Endothelial cell of hepatic sinusoid (primary cell): ENCODE data around the gene GRIK1.

Experiments
- in situ Hi-C: cut with HindIII; loops from 2 replicates; pipeline ENCODE4 v1.10.0; 2017; ENCODE audit warnings: low sequenced_read_pairs

Gene GRIK1

GRCh38 chr21:29678626-29679025 lies 261.2 kb downstream of the GRIK1 start:
- in situ Hi-C loops = no loop called here

DNA sequence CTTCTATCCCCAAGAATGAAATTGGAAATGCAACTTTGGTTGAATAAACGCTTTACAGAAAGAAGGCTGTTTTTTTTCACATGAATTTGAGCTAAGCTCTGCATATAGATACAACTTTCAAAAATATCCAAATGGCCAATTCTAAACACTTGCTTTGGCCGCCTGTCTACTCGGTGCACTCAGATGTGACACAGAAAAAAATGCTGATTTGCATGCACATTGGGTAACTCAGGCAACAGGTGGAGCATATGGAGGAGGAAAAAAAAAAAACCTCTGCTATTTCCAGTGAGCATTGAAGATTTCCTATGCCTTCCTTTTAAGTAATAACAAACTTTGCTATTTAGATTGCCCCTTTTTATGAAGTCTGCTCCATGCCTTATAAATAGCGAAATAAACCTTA lies 262.5 kb downstream of the GRIK1 start:
- in situ Hi-C loops = no loop called here

DNA sequence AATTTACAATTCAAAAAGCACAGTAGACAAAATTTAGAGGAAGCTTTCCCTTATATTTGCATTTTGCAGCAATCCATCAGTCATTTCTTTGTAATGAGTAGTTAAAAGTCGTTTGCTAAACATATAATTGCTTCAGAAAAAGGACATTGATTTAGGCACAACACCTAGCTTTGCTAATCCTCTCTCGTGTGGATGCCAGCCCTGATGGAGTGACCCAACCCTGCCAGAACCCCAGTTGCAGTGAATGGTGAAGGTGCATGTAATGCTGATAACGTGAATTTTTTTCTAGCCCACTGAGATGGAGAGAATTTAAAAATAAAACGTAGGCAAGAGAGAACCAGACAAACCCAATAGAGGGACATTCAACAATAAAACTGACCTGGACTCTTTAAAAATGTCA lies 263.4 kb downstream of the GRIK1 start:
- in situ Hi-C loops = no loop called here

DNA sequence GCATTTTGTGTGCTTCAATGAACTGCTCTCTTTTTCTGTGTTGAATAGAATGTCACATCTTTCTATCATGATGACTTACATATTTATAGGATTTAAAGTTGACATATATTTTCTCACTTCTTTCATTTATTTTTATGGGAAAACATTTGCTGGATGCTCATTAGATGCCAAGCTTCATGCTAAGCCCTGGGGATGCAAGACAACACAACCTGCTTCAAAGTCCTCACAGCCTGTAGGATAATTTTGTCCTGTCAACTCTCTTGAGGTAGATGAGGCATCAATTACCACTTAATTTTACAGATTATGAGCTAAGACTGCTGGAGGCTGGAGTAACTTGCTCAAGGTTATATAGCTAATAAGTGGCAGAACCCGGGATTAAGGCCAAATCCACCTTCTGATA lies 264.3 kb downstream of the GRIK1 start:
- in situ Hi-C loops = no loop called here

DNA sequence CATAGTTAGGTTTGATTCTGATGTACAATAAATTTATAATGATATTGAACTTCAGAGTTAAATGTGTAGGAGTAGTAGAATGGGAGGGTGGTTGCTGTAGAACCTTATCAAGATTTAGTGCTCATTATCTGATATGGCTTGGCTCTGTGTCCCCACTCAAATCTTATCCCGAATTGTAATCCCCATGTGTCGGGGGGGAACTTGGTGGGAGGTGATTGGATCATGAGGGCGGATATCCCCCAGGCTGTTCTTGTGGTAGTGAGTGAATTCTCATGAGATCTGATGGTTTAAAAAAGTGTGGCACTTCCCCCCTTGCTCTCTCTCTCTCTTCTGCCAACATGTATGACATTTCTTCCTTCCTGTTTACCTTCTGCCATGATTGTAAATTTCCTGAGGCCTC lies 265.5 kb downstream of the GRIK1 start:
- in situ Hi-C loops = no loop called here

DNA sequence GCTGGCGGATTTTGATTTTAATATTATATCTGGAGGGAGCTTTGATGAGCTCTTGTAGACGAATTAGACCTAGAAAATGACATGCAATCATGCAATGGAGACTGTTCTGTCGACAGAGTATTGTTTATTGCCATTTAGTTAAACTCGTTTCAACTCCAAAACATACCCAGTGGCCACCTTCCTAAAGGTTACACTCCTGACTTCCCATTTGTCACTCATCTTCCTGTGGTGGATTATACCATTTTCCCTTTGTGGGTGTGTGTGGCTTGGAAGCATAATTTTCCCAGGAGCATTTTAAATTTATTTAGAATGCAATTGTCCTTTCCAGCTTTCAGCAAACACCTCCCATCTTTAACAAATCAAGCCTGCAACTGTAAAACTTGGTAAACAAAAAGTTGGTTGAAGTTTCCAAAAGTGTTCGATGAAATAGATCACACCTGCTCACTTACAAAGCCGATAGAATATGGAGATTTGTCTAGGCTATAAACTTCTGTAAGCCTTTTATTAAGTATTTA lies 266.6 kb downstream of the GRIK1 start:
- in situ Hi-C loops = no loop called here

DNA sequence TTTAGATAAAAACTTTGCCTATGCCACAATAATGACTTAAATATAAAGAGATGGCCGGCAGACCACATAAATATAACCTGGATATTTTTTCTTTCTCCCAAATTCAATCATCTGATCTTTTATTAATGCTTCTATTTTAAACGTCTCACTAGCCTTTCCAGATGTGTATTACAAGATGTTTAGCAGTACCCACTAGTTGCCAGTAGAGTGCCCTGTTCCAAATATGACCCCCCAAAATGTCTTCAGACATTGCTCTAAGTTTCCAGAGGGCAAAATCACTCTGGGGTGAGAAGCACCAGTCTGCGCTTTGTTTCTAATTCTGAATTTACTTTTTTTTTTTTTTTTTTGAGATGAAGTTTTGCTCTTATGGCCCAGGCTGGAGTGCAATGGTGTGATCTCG lies 268.1 kb downstream of the GRIK1 start:
- in situ Hi-C loops = no loop called here

GRCh38 chr21:29670228-29670627 lies 269.6 kb downstream of the GRIK1 start:
- in situ Hi-C loops = no loop called here

GRCh38 chr21:29669416-29669815 lies 270.4 kb downstream of the GRIK1 start:
- in situ Hi-C loops = no loop called here

DNA sequence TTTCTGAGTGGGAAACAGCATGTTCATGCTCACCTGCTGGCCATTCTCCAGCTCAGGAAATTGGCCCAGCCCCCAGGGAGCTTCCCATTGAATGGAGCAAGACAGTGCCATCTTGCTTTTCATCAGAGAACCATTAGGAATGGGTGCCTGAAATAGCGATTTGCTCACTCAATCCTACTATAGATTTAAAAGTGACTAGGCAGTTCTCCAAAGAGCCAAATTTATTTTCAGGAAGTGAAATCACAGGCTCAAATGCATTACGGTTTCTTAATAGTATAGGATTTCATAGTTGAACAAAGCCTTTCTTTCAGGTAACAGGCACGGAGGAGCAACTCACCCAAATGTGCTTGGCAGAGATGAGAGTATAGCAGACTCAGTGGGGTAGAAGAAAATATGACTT lies 272.1 kb downstream of the GRIK1 start:
- in situ Hi-C loops = no loop called here

DNA sequence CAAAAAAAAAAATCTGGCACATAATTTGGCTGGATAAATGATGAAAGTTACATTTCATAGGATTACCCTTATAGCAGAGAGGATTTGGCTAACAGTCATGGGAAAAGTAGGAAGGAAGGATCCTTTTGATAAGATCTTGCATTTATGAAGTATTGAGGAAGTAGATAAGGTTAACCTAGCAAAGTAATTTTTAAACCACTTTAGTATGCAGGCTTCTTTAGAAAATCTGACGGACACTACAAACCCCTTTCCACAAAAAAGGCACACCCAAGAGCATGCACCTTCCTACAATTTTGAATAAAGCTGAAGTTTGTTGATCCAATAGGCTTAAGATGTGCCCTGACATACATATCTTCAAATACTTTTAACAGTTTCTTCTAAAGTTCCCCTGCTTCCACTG lies 275.2 kb downstream of the GRIK1 start:
- in situ Hi-C loops = no loop called here

GRCh38 chr21:29661672-29662442 lies 277.9 kb downstream of the GRIK1 start:
- in situ Hi-C loops = no loop called here

- in situ Hi-C loops = no loop called here
These were observed 279.6 kb downstream of the GRIK1 start for GRCh38 chr21:29660047-29660720.

- in situ Hi-C loops = no loop called here
These were observed 280.9 kb downstream of the GRIK1 start for GRCh38 chr21:29658934-29659203.

- in situ Hi-C loops = no loop called here
These were observed 281.4 kb downstream of the GRIK1 start for GRCh38 chr21:29658177-29658933.

DNA sequence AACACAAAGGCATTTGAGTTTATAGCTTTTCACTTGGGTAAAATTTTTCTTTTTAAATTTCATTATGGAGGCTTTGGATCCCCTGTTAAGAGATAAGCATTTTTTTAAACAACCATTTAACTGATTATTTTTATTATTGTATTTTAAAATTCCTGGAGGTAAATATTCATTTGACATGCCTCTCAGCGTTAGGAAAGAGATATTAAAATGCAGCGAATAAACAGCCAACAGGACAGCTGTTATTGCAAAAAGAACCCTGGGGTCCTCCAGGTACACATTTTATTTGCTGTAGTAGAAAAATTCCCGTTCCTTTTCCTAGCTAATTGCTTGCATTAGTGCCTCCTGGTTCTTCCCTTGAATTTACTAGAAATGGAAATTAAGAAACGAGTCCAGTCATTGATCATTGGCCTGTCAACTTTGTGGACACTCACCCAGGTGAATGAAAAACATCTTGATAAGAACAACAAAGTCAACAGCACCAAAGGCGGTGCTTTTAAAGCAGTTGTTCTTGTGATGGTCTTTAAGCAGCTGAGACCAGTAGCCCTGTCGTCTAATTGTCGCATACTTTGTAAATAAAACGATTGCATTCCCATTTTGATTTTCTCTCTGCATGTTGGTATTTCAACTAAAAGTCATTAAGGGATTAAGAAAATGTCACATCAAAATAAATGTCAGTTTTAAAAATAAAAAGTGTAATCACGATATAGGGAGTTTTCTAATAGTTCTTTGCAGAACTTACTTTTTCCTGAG lies 282.4 kb downstream of the GRIK1 start:
- in situ Hi-C loops = no loop called here

DNA sequence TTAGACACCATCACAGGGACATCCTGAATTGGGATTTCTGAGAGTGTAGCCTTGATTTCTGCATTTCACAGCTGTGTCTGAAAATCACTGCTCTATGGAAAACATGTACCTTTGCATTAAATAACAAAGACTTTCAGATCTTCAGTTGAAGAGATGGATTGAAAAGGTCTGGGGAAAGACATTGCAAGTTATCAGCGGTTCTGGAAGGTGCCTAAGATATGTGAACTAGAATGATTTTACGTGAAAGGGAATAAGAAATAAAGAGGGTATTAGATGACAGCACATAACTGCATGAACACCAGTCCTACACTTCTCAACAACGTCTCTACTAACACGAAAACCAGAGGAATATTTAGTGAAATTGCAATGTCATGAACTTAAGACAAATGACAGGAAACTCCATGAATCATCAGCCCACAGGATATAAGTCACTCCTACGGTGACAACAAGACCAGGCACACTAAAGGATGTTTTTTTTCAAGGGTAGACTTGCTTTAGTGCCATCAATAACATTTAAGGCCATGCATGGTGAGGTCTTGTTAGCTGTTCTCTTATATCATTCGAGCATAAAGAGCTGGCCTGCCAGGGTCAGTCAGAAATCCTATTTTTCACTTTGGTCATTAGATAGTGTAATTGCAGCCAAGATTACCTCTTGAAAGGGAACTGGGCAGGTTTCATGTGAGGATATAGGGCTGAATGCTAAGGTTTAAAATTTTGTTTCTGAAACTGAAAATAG lies 283.1 kb downstream of the GRIK1 start:
- in situ Hi-C loops = no loop called here

DNA sequence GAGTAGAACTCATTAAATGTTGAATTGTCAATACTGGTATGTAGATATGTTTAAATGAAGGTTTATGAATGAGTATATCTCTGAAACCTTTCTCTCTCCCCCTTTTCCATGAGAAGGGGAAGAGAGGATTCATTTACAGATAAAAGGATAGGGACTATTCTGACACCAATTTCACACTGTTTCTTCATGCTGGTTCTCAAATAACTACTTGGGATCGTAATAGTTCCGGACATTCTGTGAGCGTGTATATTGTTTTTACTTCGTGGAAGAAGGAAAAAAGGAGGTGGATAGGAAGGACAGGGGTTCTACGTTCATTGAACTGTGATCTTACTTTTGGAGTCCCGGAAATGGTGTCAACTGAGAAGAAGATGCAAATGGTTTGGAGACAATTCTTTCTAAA lies 284.2 kb downstream of the GRIK1 start:
- in situ Hi-C loops = no loop called here

DNA sequence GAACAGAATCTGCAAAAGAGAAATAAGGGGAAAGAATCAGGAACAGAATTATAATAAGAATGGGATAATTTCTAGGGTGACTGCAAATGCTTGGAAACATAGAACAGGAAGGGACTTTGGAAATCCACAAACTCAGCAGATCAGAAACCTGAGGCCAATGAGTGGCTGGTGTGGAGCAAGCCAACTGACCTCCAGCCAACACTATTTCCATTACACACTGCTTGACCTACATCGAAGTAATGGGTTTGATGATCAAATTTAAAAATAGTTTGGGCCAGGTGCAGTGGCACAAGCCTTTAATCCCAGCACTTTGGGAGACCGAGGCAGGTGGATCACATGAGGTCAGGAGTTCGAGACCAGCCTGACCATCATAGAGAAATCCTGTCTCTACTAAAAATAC lies 284.9 kb downstream of the GRIK1 start:
- in situ Hi-C loops = no loop called here

DNA sequence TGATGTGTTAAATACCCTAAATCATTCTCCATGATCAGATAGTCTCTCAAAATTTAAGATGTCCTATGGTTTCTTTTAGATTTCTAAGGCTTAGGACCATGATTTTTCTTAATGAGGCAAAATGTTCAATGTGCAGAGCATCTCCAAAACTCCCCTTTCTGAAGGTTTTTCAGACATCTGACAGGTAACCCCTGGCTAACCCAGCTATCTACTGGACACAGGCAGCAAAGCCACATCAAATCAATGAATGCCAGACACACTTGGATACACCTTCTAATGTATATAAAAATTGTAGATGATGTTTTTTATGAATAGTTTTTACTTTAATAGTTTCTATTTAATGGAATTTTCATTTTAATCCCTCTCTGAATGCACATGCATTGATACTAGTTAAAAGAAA lies 285.6 kb downstream of the GRIK1 start:
- in situ Hi-C loops = no loop called here
